ENCODE measurements around the gene OLFM3. TPM values are rescaled to one million over a fixed set of nuclear protein-coding genes. Genes with fewer than 3 reads are reported as not detected.

OLFM3 gene
- polyA plus RNA-seq (2013, experiment 1 of 2): 0.17 TPM
- 0.24 TPM for polyA plus RNA-seq (2013, experiment 2 of 2)

- peak within 1 kb of the TSS; percentile 17 for H3K9ac ChIP-seq (ENCODE audit: low read length)
- no peaks in the 10 kb centered on the region for H3K27me3 ChIP-seq (ENCODE audit: insufficient read depth, low read length, poor library complexity)
- no peak within 1 kb of the TSS for H4K8ac ChIP-seq (ENCODE audit: low read depth, low read length)
- H3K79me1 ChIP-seq (ENCODE audit: low read length): no peaks in the 10 kb centered on the region
- H3K27ac ChIP-seq (ENCODE audit: low read depth, low read length): no peak within 1 kb of the TSS
- H2AK5ac ChIP-seq (ENCODE audit: low read length): no peak within 1 kb of the TSS
- H3K36me3 ChIP-seq (ENCODE audit: control insufficient read depth, insufficient read depth, low read length): no peaks in the 10 kb centered on the region
- H4K5ac ChIP-seq (ENCODE audit: low read length): no peak within 1 kb of the TSS
- H3K4me1 ChIP-seq (ENCODE audit: control insufficient read depth, low read depth, low read length): no peaks in the 10 kb centered on the region
- H3K4ac ChIP-seq (ENCODE audit: low read depth, low read length): no peak within 1 kb of the TSS
- peak within 1 kb of the TSS; percentile 68 for H3K4me2 ChIP-seq (ENCODE audit: low read length)
- H3K23ac ChIP-seq (ENCODE audit: low read length): no peak within 1 kb of the TSS
- no peak within 1 kb of the TSS for H2BK5ac ChIP-seq (ENCODE audit: low read length)
- H3K56ac ChIP-seq (ENCODE audit: low read length): peak within 1 kb of the TSS; percentile 2
- H2BK15ac ChIP-seq (replicated peaks; ENCODE audit: low read depth): no peak within 1 kb of the TSS
- no peak within 1 kb of the TSS for H3K18ac ChIP-seq (ENCODE audit: low read length)
- no peaks in the 10 kb centered on the region for H3K79me2 ChIP-seq (ENCODE audit: control insufficient read depth, insufficient read depth, low read length)
- no peak within 1 kb of the TSS for H2BK120ac ChIP-seq (ENCODE audit: low read depth, low read length)
- DNase-seq: peak; percentile 86
- no CpG with 5 or more reads among the region's 24 CpGs for WGBS (ENCODE audit: extremely low coverage, insufficient coverage, low lambda C conversion rate)
- peak within 1 kb of the TSS; percentile 10 for H3K4me3 ChIP-seq (ENCODE audit: low read length)
These were observed at the start of gene OLFM3 for GRCh38 chr1:101996825-101997465. OLFM3 (minus strand) TSS chr1:101996926.

GRCh38 chr1:102045752-102046151 lies 49.0 kb upstream of the OLFM3 start:
- H3K4ac ChIP-seq (ENCODE audit: low read depth, low read length): no peak overlapping the region

GRCh38 chr1:102032534-102032933 lies 35.8 kb upstream of the OLFM3 start:
- Histone ChIP-seq H3K27ac (ENCODE audit: low read depth, low read length) (no peak overlapping the region), H3K23ac (ENCODE audit: low read length) (no peak overlapping the region), H3K27me3 (ENCODE audit: insufficient read depth, low read length, poor library complexity) (no peaks in the 10 kb centered on the region), H3K9ac (ENCODE audit: low read length) (no peak overlapping the region), H3K79me1 (ENCODE audit: low read length) (no peaks in the 10 kb centered on the region), H3K4me2 (ENCODE audit: low read length) (no peak overlapping the region), H2BK5ac (ENCODE audit: low read length) (no peak overlapping the region), H4K8ac (ENCODE audit: low read depth, low read length) (no peak overlapping the region), H3K79me2 (ENCODE audit: control insufficient read depth, insufficient read depth, low read length) (no peaks in the 10 kb centered on the region), H3K4me1 (ENCODE audit: control insufficient read depth, low read depth, low read length) (no peaks in the 10 kb centered on the region), H2BK120ac (ENCODE audit: low read depth, low read length) (no peak overlapping the region), H3K4ac (ENCODE audit: low read depth, low read length) (no peak overlapping the region), H2AK5ac (ENCODE audit: low read length) (no peak overlapping the region), H4K5ac (ENCODE audit: low read length) (no peak overlapping the region), H3K4me3 (ENCODE audit: low read length) (no peak overlapping the region), H2BK15ac (replicated peaks; ENCODE audit: low read depth) (no peak overlapping the region), H3K56ac (ENCODE audit: low read length) (no peak overlapping the region), H3K18ac (ENCODE audit: low read length) (no peak overlapping the region), H3K36me3 (ENCODE audit: control insufficient read depth, insufficient read depth, low read length) (no peaks in the 10 kb centered on the region)
- DNase-seq: no peak
- no CpG with 5 or more reads among the region's 7 CpGs for WGBS (ENCODE audit: extremely low coverage, insufficient coverage, low lambda C conversion rate)

More at GRCh38 chr1:102045752-102046151, 49.0 kb upstream of the OLFM3 start:
- H4K8ac ChIP-seq (ENCODE audit: low read depth, low read length): no peak overlapping the region
- no peaks in the 10 kb centered on the region for H3K36me3 ChIP-seq (ENCODE audit: control insufficient read depth, insufficient read depth, low read length)
- H2AK5ac ChIP-seq (ENCODE audit: low read length): no peak overlapping the region
- H2BK15ac ChIP-seq (replicated peaks; ENCODE audit: low read depth): no peak overlapping the region
- no peak overlapping the region for H2BK120ac ChIP-seq (ENCODE audit: low read depth, low read length)
- no peak overlapping the region for H3K4me2 ChIP-seq (ENCODE audit: low read length)
- no peak overlapping the region for H3K18ac ChIP-seq (ENCODE audit: low read length)
- H3K79me1 ChIP-seq (ENCODE audit: low read length): no peaks in the 10 kb centered on the region
- H3K4me3 ChIP-seq (ENCODE audit: low read length): no peak overlapping the region
- no peak for DNase-seq
- H3K4me1 ChIP-seq (ENCODE audit: control insufficient read depth, low read depth, low read length): no peaks in the 10 kb centered on the region
- H3K27me3 ChIP-seq (ENCODE audit: insufficient read depth, low read length, poor library complexity): no peaks in the 10 kb centered on the region
- no peak overlapping the region for H3K27ac ChIP-seq (ENCODE audit: low read depth, low read length)
- no peak overlapping the region for H3K56ac ChIP-seq (ENCODE audit: low read length)
- no peak overlapping the region for H2BK5ac ChIP-seq (ENCODE audit: low read length)
- no peaks in the 10 kb centered on the region for H3K79me2 ChIP-seq (ENCODE audit: control insufficient read depth, insufficient read depth, low read length)
- H3K9ac ChIP-seq (ENCODE audit: low read length): no peak overlapping the region
- no peak overlapping the region for H3K23ac ChIP-seq (ENCODE audit: low read length)
- WGBS (ENCODE audit: extremely low coverage, insufficient coverage, low lambda C conversion rate): no CpG with 5 or more reads among the region's 2 CpGs
- no peak overlapping the region for H4K5ac ChIP-seq (ENCODE audit: low read length)

GRCh38 chr1:102019530-102019929 lies 22.8 kb upstream of the OLFM3 start:
- no peak overlapping the region for H3K4me3 ChIP-seq (ENCODE audit: low read length)
- DNase-seq: no peak
- H3K4me2 ChIP-seq (ENCODE audit: low read length): no peak overlapping the region

GRCh38 chr1:102015728-102016127 lies 19.0 kb upstream of the OLFM3 start:
- Histone ChIP-seq H2BK15ac (replicated peaks; ENCODE audit: low read depth) (no peak overlapping the region), H3K27me3 (ENCODE audit: insufficient read depth, low read length, poor library complexity) (no peaks in the 10 kb centered on the region), H3K4me3 (ENCODE audit: low read length) (no peak overlapping the region), H3K4me1 (ENCODE audit: control insufficient read depth, low read depth, low read length) (no peaks in the 10 kb centered on the region), H2BK5ac (ENCODE audit: low read length) (no peak overlapping the region), H3K18ac (ENCODE audit: low read length) (no peak overlapping the region), H4K8ac (ENCODE audit: low read depth, low read length) (no peak overlapping the region), H3K4me2 (ENCODE audit: low read length) (no peak overlapping the region), H3K79me1 (ENCODE audit: low read length) (no peaks in the 10 kb centered on the region), H3K36me3 (ENCODE audit: control insufficient read depth, insufficient read depth, low read length) (no peaks in the 10 kb centered on the region), H3K56ac (ENCODE audit: low read length) (no peak overlapping the region), H2BK120ac (ENCODE audit: low read depth, low read length) (no peak overlapping the region), H4K5ac (ENCODE audit: low read length) (no peak overlapping the region), H3K79me2 (ENCODE audit: control insufficient read depth, insufficient read depth, low read length) (no peaks in the 10 kb centered on the region), H3K9ac (ENCODE audit: low read length) (no peak overlapping the region), H3K23ac (ENCODE audit: low read length) (no peak overlapping the region), H3K27ac (ENCODE audit: low read depth, low read length) (no peak overlapping the region), H2AK5ac (ENCODE audit: low read length) (no peak overlapping the region), H3K4ac (ENCODE audit: low read depth, low read length) (no peak overlapping the region)
- no peak for DNase-seq
- WGBS (ENCODE audit: extremely low coverage, insufficient coverage, low lambda C conversion rate): no CpG with 5 or more reads among the region's 3 CpGs

More at GRCh38 chr1:102019530-102019929, 22.8 kb upstream of the OLFM3 start:
- no peak overlapping the region for H4K8ac ChIP-seq (ENCODE audit: low read depth, low read length)
- H3K36me3 ChIP-seq (ENCODE audit: control insufficient read depth, insufficient read depth, low read length): no peaks in the 10 kb centered on the region
- H4K5ac ChIP-seq (ENCODE audit: low read length): no peak overlapping the region
- no peaks in the 10 kb centered on the region for H3K27me3 ChIP-seq (ENCODE audit: insufficient read depth, low read length, poor library complexity)
- H3K9ac ChIP-seq (ENCODE audit: low read length): no peak overlapping the region
- H2BK5ac ChIP-seq (ENCODE audit: low read length): no peak overlapping the region
- H3K18ac ChIP-seq (ENCODE audit: low read length): no peak overlapping the region
- H2BK120ac ChIP-seq (ENCODE audit: low read depth, low read length): no peak overlapping the region
- no peak overlapping the region for H3K23ac ChIP-seq (ENCODE audit: low read length)
- no peak overlapping the region for H3K4ac ChIP-seq (ENCODE audit: low read depth, low read length)
- no peak overlapping the region for H3K56ac ChIP-seq (ENCODE audit: low read length)
- no peak overlapping the region for H2AK5ac ChIP-seq (ENCODE audit: low read length)
- H3K79me2 ChIP-seq (ENCODE audit: control insufficient read depth, insufficient read depth, low read length): no peaks in the 10 kb centered on the region
- no peaks in the 10 kb centered on the region for H3K4me1 ChIP-seq (ENCODE audit: control insufficient read depth, low read depth, low read length)
- no peak overlapping the region for H2BK15ac ChIP-seq (replicated peaks; ENCODE audit: low read depth)
- no peaks in the 10 kb centered on the region for H3K79me1 ChIP-seq (ENCODE audit: low read length)
- H3K27ac ChIP-seq (ENCODE audit: low read depth, low read length): no peak overlapping the region

- no peaks in the 10 kb centered on the region for H3K79me2 ChIP-seq (ENCODE audit: control insufficient read depth, insufficient read depth, low read length)
- H3K4me2 ChIP-seq (ENCODE audit: low read length): no peak overlapping the region
- no peak overlapping the region for H3K27ac ChIP-seq (ENCODE audit: low read depth, low read length)
- no peak overlapping the region for H2AK5ac ChIP-seq (ENCODE audit: low read length)
- no peak overlapping the region for H3K18ac ChIP-seq (ENCODE audit: low read length)
- H3K79me1 ChIP-seq (ENCODE audit: low read length): no peaks in the 10 kb centered on the region
- no CpG with 5 or more reads among the region's 2 CpGs for WGBS (ENCODE audit: extremely low coverage, insufficient coverage, low lambda C conversion rate)
- H3K4me1 ChIP-seq (ENCODE audit: control insufficient read depth, low read depth, low read length): no peaks in the 10 kb centered on the region
- H3K9ac ChIP-seq (ENCODE audit: low read length): no peak overlapping the region
- H2BK15ac ChIP-seq (replicated peaks; ENCODE audit: low read depth): no peak overlapping the region
- no peaks in the 10 kb centered on the region for H3K27me3 ChIP-seq (ENCODE audit: insufficient read depth, low read length, poor library complexity)
- H3K36me3 ChIP-seq (ENCODE audit: control insufficient read depth, insufficient read depth, low read length): no peaks in the 10 kb centered on the region
- H3K23ac ChIP-seq (ENCODE audit: low read length): no peak overlapping the region
- H3K4ac ChIP-seq (ENCODE audit: low read depth, low read length): no peak overlapping the region
- no peak overlapping the region for H3K56ac ChIP-seq (ENCODE audit: low read length)
- H4K8ac ChIP-seq (ENCODE audit: low read depth, low read length): no peak overlapping the region
- H2BK120ac ChIP-seq (ENCODE audit: low read depth, low read length): no peak overlapping the region
- no peak overlapping the region for H4K5ac ChIP-seq (ENCODE audit: low read length)
- no peak overlapping the region for H2BK5ac ChIP-seq (ENCODE audit: low read length)
- no peak for DNase-seq
- no peak overlapping the region for H3K4me3 ChIP-seq (ENCODE audit: low read length)
These were observed 5.3 kb upstream of the OLFM3 start for GRCh38 chr1:102002057-102002456.

Data from mesendoderm (in vitro differentiated cells).